Endometrial microvascular endothelial cells (primary cell): Measurements from ENCODE around the gene RASAL1. TPM values are rescaled to one million over a fixed set of nuclear protein-coding genes. Genes with fewer than 3 reads are reported as not detected.

Source experiments
- in situ Hi-C: cut with HindIII; loops from 2 replicates; pipeline ENCODE4 v1.10.0; 2017; ENCODE audit warnings: low sequenced_read_pairs, low pct_unique_long_range_greater_than_20kb; ENCODE audit errors: inconsistent ontology term
- total RNA-seq: library from RNA; depleted of rRNA; stranded (reverse); fragments of >200 nt; gene quantifications from one replicate; pipeline ENCODE4 v1.2.3, GENCODE V29; 2015; ENCODE audit errors: inconsistent ontology term

RASAL1 gene
- total RNA-seq, 1 donor from 2014 or later = not detected

- in situ Hi-C loops = no loop called here
Observed at GRCh38 chr12:113109360-113109759, 26.2 kb downstream of the RASAL1 start.

GRCh38 chr12:113108308-113108707 lies 27.3 kb downstream of the RASAL1 start:
- in situ Hi-C loops = no loop called here

DNA sequence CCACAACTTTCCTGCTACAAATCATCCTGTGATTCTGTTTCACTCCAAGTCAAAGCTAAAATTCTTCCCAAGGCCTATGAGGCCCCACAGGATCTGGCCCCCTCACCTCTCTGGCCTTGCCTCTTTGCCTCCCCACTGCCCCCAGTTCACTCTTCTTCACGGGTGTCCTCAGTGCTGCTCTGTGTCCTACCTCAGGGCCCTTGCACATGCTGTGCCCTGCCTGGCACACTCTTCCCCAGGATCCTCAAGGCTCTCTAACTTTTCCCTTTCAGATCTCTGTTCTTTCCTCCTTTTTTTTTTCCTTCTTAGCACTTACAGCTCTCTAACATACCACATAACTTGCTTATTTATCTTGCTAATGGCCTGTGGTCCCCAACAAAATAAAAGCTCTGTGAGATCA lies 29.2 kb downstream of the RASAL1 start:
- in situ Hi-C loops = no loop called here

DNA sequence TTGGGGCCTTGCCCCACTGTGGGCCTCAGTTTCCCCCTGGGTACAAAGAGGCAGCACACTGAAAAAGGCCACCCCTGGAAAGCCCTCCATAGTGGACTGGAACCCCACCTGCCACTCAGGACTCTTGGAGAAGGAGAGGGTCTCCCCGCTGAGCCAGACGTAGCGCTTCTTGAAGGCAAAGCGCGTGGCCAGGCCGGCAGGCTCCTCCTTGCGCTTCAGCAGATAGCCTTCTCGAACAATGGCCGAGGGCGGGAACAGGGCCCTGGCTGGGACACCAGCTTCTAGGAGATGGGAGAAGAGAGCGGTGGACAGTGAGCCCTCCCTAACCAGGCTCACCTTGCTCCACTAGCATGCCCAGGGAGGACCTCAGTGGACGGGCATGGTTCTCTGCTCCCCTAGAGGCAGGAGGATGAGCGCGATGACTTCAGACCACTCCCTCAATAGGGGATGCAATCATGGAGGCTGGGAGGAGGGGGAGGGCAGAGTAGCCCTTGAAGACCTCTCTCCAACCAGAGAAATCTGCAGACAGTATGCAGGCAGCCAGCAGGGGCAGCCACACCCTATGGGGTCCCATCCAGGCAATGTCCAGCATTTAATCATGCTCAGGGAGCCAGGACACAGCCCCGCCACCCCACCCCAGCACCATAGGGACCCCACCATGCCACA lies 29.8 kb downstream of the RASAL1 start:
- in situ Hi-C loops = no loop called here

DNA sequence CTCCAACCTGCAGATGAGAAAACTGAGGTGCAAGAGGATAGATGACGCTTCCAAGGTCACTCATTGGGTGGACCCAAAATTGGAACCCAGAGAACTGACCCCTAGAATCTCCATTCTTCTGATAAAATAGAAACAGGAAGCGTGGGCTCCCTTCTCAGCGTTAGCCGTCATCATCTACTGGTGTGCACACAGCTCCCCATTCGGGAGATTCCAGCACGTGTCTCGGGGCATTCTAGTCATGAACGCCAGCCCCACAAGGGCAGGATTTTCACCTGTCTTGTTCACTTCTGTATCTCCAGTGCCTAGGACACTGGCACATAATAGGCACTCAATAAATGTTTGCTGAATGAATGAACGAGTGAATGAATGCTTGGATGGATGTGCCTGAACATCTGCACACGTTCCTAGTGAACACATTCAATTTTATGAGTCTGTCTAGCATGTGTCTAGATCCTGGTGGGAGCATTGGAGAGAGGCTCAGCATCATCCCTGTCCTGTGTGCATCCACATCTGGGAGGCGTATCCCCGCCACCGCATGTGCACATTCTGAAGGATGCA lies 30.5 kb downstream of the RASAL1 start:
- in situ Hi-C loops = no loop called here

DNA sequence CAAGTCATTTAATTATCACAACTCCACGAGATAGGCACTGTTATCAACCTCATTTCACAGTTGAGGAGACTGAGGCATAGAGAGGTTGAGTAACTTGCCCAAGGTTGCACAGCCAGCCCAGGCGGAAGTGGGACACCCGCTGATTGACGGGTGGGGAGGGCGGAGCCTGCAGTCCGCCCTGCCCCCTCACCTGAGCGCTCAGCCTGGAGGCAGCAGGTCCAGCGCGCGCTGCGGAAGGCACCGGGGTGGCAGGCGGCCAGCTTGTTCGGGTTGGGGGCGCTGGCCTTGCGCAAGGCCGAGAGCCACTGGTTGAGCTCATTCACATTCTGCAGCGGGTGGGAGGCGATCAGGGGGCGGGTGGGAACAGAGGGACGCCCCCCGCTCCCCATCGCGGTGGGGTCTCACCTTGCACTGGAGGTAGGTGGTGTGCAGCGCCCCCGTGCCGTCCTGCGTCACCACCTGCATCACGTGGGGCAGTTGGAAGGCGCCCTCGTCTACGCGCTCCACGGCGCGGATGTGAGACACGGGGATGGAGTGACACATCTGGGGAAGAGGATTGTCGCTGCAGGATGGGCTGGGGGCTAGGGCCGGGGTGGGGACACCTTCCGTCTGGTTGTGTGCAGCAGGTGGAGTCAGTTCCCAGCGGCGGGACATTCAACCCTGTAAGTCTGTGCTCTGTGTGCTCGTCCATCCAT lies 31.7 kb downstream of the RASAL1 start:
- in situ Hi-C loops = no loop called here

- in situ Hi-C loops = no loop called here
Observed at GRCh38 chr12:113102811-113103210, 32.8 kb downstream of the RASAL1 start.

- in situ Hi-C loops = no loop called here
Observed at GRCh38 chr12:113101751-113102150, 33.8 kb downstream of the RASAL1 start.

- in situ Hi-C loops = no loop called here
Observed at GRCh38 chr12:113099764-113100163, 35.8 kb downstream of the RASAL1 start.

GRCh38 chr12:113099364-113099763 lies 36.2 kb downstream of the RASAL1 start:
- in situ Hi-C loops = no loop called here

DNA sequence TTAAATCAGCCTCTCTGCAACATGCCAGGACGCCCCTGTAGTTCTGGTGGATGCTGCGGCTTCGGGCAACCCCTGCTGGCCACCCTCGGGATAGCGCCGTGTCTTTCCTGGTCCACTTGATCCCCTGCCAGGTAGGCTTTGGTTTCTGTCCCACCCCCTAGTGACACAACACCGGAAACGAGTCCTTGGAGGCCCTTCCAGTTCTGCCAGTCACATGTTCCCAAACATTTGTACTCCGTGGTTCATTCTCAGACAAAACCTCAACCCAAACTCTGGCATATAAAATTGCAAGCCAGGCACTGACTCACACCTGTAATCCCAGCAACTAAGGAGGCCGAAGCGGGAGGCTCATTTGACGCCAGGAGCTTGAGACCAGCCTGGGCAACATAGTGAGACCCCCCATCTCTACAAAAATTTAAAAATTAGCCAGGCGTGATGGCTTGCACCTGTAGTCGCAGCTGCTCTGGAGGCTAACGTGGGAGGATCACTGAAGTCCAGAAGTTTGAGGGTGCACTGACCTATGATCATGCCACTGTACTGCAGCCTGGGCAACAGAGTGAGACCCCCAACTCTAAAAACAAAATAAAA lies 37.0 kb downstream of the RASAL1 start:
- in situ Hi-C loops = no loop called here

DNA sequence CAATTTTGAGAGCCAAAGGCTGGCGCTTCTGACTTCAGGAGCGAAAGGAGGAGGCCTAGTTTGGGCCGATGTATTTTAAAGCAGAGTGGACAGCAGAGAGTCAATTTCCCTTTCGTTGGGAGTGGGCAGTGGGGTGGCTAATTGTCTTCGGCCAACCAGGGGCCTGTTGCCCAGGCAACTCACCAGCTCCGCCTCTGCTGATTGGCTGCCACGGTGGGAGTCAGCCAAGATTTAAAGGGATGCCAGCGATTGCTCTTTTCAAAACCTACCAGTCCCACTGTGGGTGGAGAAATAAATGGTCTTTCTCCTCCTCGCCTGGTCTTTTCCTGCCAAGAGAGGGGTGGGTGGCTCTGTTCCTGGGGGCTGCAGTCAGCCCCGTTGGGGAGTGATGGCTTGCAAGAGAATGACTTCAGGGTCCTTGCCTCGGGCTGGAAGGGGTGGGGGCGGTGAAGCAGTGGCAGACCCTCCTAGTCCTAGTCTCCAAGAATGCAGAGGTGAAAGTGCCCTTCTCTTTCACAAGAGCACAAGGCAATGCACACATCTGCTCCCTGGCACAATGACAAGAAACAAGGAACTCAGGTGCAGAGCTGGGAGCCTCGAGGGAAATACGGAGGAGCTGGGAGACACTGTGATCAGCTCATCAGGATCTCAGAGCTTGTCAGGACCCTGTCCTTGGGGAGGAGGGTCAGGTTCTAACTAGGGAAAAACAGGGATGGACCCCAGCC lies 37.7 kb downstream of the RASAL1 start:
- in situ Hi-C loops = no loop called here

GRCh38 chr12:113096675-113097461 lies 38.7 kb downstream of the RASAL1 start:
- in situ Hi-C loops = no loop called here

- in situ Hi-C loops = no loop called here
Observed at GRCh38 chr12:113095405-113095804, 40.2 kb downstream of the RASAL1 start.

GRCh38 chr12:113094738-113095137 lies 40.8 kb downstream of the RASAL1 start:
- in situ Hi-C loops = no loop called here

DNA sequence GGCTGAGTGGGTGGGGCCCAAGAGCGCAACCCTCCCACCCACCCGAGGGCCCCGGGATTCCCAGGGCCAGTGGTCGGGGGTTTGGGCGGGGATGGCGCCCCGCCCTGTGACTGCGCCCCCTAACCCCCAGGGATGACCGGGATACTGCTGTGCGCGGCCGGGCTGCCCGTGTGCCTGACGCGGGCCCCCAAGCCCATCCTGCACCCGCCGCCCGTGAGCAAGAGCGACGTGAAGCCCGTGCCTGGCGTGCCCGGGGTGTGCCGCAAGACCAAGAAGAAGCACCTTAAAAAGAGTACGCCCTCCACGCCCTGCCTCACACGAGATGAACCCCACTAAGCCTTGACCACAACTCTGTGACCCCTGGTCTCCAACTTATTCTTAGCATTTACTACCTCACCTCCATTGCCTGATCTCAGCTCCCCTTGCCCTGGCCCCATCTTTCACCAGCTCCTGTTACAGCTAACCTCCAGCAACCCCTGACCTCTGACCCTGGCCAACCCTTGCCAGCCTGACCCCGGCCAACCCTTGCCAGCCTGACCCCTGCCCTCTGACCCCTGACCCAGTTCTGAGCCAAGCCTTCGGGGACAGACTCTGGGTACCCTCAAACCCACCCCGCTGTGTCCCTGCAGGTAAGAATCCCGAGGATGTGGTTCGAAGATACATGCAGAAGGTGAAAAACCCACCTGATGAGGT lies 42.0 kb downstream of the RASAL1 start:
- in situ Hi-C loops = no loop called here

- in situ Hi-C loops = no loop called here
Observed at GRCh38 chr12:113092607-113093408, 42.8 kb downstream of the RASAL1 start.
